IPS-18a (cell line): Measurements from ENCODE around the gene FNTB.

Experiments
- H3K27ac ChIP-seq: one replicate; pipeline ENCODE4 v1.5.1; 2013; ENCODE audit warnings: low read length
- H3K27me3 ChIP-seq: one replicate; pipeline ENCODE4 v1.6.1; 2013; ENCODE audit warnings: mild to moderate bottlenecking, low read length; ENCODE audit not compliant: control insufficient read depth, insufficient read depth
- H3K36me3 ChIP-seq: one replicate; pipeline ENCODE4 v1.6.1; 2013; ENCODE audit warnings: low read depth, low read length; ENCODE audit not compliant: control insufficient read depth
- H3K4me1 ChIP-seq: one replicate; pipeline ENCODE4 v1.6.1; 2013; ENCODE audit warnings: low read depth, low read length; ENCODE audit not compliant: control insufficient read depth
- H3K4me3 ChIP-seq: one replicate; pipeline ENCODE4 v1.5.1; 2013; ENCODE audit warnings: low read length
- H3K9ac ChIP-seq: one replicate; pipeline ENCODE4 v1.6.1; 2013; ENCODE audit warnings: mild to moderate bottlenecking, low read length, moderate library complexity
- H3K9me3 ChIP-seq: one replicate; pipeline ENCODE4 v1.6.1; 2013; ENCODE audit warnings: low read depth, low read length; ENCODE audit not compliant: control insufficient read depth

Gene FNTB

DNA sequence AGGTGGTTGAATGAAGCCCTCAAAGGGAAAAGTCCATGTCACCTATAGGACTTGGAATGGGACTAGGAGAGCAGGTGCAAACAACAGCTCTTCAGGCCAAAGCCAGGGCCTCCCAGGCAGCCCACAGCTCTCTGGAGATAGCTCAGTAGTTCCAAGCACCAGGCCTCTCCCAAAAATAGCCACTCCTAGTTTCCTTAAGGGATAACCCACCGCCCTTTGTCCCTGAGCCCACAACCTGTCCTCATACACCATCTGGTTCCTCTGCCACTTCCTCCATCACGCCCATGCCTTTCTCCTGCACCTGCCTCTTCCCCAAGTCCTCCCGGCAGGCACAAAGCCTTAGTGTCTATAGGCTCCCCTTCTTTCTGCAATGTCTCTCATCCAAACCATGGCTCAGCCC, 16.7 kb upstream of the FNTB start:
- no peak overlapping the region for H3K27ac ChIP-seq
- no peaks in the 10 kb centered on the region for H3K36me3 ChIP-seq
- peaks cover 25% of the 10 kb centered on the region for H3K27me3 ChIP-seq
- no peak overlapping the region for H3K4me3 ChIP-seq
- peaks cover 21% of the 10 kb centered on the region for H3K4me1 ChIP-seq
- H3K9me3 ChIP-seq, result no peaks in the 10 kb centered on the region
- no peak overlapping the region for H3K9ac ChIP-seq

- peaks cover 21% of the 10 kb centered on the region for H3K4me1 ChIP-seq
Observed at GRCh38 chr14:64970776-64971477, 15.8 kb upstream of the FNTB start.

DNA sequence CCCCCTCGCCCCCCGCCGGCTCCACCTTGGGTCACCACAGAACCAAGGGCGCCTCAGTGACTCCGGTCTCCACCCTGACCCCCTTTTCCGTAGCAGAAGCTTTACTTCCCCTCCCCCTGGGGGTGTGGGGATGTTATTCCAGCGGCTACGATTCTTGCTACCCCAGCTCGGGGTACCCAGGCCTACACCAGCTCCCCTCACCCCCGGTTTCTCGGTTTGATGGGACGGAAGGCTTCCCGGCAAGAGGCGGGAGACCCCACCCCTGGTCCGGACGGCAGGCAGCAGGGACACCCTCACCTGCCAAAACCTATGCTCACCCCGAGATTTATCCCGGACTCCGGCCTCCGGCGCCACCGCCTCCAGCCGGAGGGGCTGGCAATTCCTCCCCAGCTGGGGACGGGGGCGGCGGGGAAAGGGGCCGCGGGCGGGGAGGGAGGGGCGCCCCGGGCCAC, 15.2 kb upstream of the FNTB start:
- H3K9me3 ChIP-seq, result no peaks in the 10 kb centered on the region
- peak overlapping the region; percentile 66 for H3K4me3 ChIP-seq
- H3K9ac ChIP-seq, result peak overlapping the region; percentile 12
- H3K27ac ChIP-seq, result no peak overlapping the region
- H3K36me3 ChIP-seq, result no peaks in the 10 kb centered on the region
- H3K27me3 ChIP-seq, result peaks cover 25% of the 10 kb centered on the region
- H3K4me1 ChIP-seq, result peaks cover 21% of the 10 kb centered on the region

More at GRCh38 chr14:64970776-64971477, 15.8 kb upstream of the FNTB start:
- Histone ChIP-seq H3K27ac (no peak overlapping the region), H3K36me3 (no peaks in the 10 kb centered on the region), H3K27me3 (peaks cover 25% of the 10 kb centered on the region), H3K9ac (peak overlapping the region; percentile 12), H3K9me3 (no peaks in the 10 kb centered on the region), H3K4me3 (peak overlapping the region; percentile 66)

DNA sequence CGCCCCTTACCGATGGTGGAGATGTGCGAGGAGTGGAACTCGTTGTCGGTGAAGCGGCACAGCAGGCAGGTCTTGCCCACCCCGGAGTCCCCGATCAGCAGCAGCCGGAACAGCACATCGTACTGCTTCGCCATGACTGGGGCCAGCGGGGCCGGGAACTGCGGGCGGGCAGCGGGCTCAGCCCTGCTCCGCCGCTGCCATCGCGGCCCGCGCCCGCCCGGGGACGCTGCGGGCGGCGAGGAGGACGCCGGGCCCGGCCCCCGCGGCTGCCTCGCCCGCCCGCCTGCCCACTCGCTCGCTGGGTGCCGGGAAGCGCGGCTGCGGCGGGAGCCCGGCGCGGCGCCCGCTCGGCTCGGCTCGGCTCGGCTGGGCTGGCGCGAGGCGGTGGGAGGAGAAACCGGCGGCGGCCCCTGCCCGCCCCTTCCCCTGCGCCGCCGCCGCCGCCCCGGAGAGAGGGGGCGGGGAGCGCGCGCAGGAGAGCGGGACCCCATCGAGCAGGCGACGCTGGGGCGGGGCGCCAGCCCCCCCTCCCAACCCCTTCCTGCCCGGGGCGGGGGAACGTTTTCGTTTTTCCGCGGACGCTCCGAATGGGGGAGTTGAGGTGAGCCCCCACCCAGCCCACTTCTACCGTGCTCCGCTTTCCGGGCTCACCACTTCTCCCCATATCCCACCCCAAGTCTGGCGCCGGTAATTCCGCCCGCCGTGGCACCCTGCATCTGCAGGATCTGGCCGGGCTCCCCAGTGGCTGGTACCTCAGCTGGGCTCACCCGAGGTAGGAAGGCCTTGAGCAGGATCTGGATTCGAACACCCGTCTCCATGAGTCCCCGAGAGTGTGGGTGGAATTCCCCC, 14.5 kb upstream of the FNTB start, which contains the start of gene RAB15:
Gene RAB15 (minus strand): TSS at position 394 of the 849 bp plus-strand sequence. CDS start 260 bp downstream, at position 134.
- H3K4me1 ChIP-seq, result peaks cover 26% of the 10 kb centered on the region
- peak within 1 kb of the TSS; percentile 66 for H3K4me3 ChIP-seq
- peak within 1 kb of the TSS; percentile 12 for H3K9ac ChIP-seq
- no peak within 1 kb of the TSS for H3K27ac ChIP-seq
- peaks cover 25% of the 10 kb centered on the region for H3K27me3 ChIP-seq
- H3K9me3 ChIP-seq, result no peaks in the 10 kb centered on the region
- H3K36me3 ChIP-seq, result no peaks in the 10 kb centered on the region

GRCh38 chr14:64973026-64973442, 13.7 kb upstream of the FNTB start:
- Histone ChIP-seq H3K27ac (no peak overlapping the region), H3K9ac (no peak overlapping the region), H3K4me1 (peaks cover 27% of the 10 kb centered on the region), H3K27me3 (peaks cover 25% of the 10 kb centered on the region), H3K4me3 (peak overlapping the region; percentile 56), H3K36me3 (no peaks in the 10 kb centered on the region), H3K9me3 (no peaks in the 10 kb centered on the region)

DNA sequence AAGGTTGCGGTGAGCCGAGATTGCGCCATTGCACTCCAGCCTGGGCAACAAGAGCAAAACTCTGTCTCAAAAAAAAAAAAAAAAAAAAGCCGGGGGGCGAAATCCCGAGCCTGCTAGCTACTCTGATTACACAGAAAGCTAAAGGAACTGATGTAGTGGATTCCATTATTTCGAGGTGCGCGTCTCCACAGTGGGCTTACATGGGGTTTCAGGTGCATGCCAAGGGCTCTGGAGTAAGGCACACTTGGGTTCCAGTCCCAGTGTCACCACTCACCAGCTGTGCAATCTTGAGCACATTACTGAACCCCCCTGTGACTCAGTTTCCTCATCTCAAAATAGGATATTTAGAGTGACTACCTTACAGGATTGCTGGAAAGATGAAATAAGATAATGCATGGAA, 12.9 kb upstream of the FNTB start:
- Histone ChIP-seq H3K27ac (no peak overlapping the region), H3K4me1 (peaks cover 22% of the 10 kb centered on the region), H3K9me3 (no peaks in the 10 kb centered on the region), H3K4me3 (no peak overlapping the region), H3K36me3 (no peaks in the 10 kb centered on the region), H3K9ac (no peak overlapping the region), H3K27me3 (peaks cover 25% of the 10 kb centered on the region)

DNA sequence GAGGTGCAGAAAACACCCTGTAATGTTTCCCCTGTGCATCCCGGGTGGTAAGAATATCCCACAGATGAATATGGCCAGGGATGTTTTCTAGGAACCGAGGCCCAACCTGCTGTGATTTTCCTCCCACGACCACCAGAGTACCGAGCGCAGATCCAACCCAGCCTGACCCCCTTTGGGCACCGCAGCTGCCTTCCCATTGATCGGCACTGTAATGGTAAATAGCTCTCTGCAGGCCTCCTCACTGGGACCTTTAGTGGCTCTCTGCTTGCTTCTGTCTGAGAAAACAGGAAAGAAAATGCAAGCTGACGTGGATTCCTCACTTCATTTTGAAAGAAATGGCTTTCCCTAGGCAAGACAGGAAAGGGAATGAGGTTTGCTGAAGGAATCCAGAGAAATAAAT, 12.1 kb upstream of the FNTB start:
- peaks cover 25% of the 10 kb centered on the region for H3K27me3 ChIP-seq
- no peak overlapping the region for H3K27ac ChIP-seq
- no peak overlapping the region for H3K4me3 ChIP-seq
- no peaks in the 10 kb centered on the region for H3K9me3 ChIP-seq
- no peak overlapping the region for H3K9ac ChIP-seq
- H3K4me1 ChIP-seq, result peaks cover 22% of the 10 kb centered on the region
- H3K36me3 ChIP-seq, result no peaks in the 10 kb centered on the region

DNA sequence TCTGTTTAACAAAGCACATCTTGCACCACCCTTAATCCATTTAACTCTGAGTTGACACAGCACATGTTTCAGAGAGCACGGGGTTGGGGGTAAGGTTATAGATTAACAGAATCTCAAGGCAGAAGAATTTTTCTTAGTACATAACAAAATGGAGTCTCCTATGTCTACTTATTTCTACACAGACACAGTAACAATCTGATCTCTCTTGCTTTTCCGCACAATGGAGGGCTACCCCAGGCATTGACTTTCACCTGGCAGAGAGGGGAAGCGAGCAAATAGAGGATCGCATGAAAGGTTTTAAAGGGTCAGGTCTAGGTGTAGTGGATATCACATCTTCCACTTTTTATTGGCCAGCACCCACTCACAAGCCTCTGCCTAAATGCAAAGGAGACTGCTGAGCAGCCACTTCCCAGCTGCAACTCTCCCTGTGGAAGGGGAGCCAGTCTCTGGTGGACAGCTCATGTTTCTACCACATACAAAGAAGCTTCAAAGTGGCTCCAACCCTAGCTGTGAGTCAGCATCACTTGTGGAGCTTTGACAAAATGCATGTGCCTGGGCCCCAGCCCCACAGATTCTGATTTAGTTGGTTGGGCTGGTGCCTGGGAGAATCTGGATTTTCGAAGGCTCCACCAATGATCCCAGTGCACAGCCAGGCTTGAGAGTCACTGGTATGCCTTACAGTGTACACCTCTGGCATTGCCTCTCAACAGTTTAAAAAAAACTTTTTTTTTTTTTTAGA, 7.2 kb upstream of the FNTB start:
- Histone ChIP-seq H3K9ac (no peak overlapping the region), H3K4me1 (peaks cover 16% of the 10 kb centered on the region), H3K9me3 (no peaks in the 10 kb centered on the region), H3K36me3 (no peaks in the 10 kb centered on the region), H3K27ac (no peak overlapping the region), H3K27me3 (no peaks in the 10 kb centered on the region), H3K4me3 (no peak overlapping the region)

DNA sequence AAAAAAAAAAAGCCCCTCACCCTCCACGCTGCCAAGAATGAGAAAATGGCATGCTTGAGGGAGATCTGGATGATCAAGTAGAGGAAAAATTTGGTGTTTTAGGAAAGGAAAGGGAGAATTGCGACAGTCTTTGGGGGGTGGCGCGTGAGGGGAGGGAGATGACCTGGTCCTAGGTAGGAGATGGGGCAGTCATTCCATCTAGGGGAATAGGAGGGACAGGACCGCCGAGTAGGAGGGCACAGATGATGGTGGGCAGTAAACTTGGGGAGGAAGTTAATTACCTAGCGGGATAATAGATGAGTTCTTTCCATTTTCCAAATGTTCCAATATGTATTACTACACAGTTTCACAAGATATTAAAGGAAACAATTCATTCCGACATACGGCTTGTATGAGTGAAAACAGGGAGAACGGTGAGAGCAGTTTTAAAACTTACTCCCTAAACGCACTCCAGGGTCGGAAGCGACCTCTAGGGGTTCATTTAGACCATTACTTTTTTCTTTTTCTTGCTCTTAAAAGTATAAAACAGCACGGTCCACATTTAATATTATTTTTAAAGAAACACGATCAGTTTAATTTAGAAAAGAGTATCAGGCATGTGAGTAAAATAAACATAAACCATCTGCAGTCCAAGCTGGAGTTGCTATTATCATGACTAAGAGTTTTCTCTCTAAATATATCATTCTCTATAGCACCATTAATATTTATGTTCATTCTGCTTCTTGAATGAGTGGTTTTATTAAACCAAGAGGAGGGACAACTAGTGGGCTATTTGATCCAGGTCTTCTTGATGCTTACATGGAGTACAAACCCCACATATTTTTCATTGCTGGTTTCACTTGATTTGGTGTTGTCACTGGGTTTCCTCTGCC, 3.0 kb upstream of the FNTB start:
- H3K4me3 ChIP-seq, result peak overlapping the region; percentile 67
- H3K4me1 ChIP-seq, result peaks cover 12% of the 10 kb centered on the region
- H3K27ac ChIP-seq, result no peak overlapping the region
- H3K9ac ChIP-seq, result no peak overlapping the region
- peaks cover 17% of the 10 kb centered on the region for H3K27me3 ChIP-seq
- no peaks in the 10 kb centered on the region for H3K9me3 ChIP-seq
- H3K36me3 ChIP-seq, result no peaks in the 10 kb centered on the region

- H3K27ac ChIP-seq, result no peak overlapping the region
- no peaks in the 10 kb centered on the region for H3K9me3 ChIP-seq
Observed at GRCh38 chr14:64987438-64987767, 708 bp downstream of the FNTB start.

More at GRCh38 chr14:64987438-64987767, 708 bp downstream of the FNTB start:
- peaks cover 6% of the 10 kb centered on the region for H3K4me1 ChIP-seq
- H3K4me3 ChIP-seq, result peak overlapping the region; percentile 97
- no peaks in the 10 kb centered on the region for H3K36me3 ChIP-seq
- peak overlapping the region; percentile 53 for H3K9ac ChIP-seq
- H3K27me3 ChIP-seq, result peaks cover 17% of the 10 kb centered on the region
